Kidney epithelial cell (primary cell): Measurements from ENCODE around the gene LINGO1. TPM values are rescaled to one million over a fixed set of nuclear protein-coding genes. Genes with fewer than 3 reads are reported as not detected.

Experiments
- DNase-seq: peaks from one replicate; pipeline ENCODE4 v3.0.0-alpha.2; 2010; ENCODE audit warnings: low read depth
- H3K27me3 ChIP-seq: 2 replicates; pipeline ENCODE4 v1.6.0; 2011; ENCODE audit warnings: low read length; ENCODE audit not compliant: control insufficient read depth, insufficient read depth
- H3K36me3 ChIP-seq: 2 replicates; pipeline ENCODE4 v1.5.1; 2011; ENCODE audit warnings: low read length; ENCODE audit not compliant: control insufficient read depth, insufficient read depth
- H3K4me3 ChIP-seq: 2 replicates; pipeline ENCODE4 v1.5.1; 2011; ENCODE audit warnings: low read depth, mild to moderate bottlenecking, control low read depth, low read length
- CTCF ChIP-seq: IDR thresholded peaks from 2 replicates; pipeline ENCODE4 v1.5.1; 2011; ENCODE audit warnings: mild to moderate bottlenecking, moderate library complexity, low read length, control low read depth, inconsistent platforms; ENCODE audit not compliant: insufficient read depth, poor library complexity, severe bottlenecking
- total RNA-seq: library from RNA; depleted of rRNA; stranded (reverse); fragments of >200 nt; gene quantifications from 2 replicates; pipeline ENCODE4 v1.2.3, GENCODE V29; 2015

LINGO1 gene
- total RNA-seq, 1 donor from 2014 or later = 4.8 TPM

- H3K27me3 ChIP-seq = peaks cover 32% of the 10 kb centered on the region
Measured at GRCh38 chr15:77673866-77674265, 41.2 kb upstream of the LINGO1 start.

DNA sequence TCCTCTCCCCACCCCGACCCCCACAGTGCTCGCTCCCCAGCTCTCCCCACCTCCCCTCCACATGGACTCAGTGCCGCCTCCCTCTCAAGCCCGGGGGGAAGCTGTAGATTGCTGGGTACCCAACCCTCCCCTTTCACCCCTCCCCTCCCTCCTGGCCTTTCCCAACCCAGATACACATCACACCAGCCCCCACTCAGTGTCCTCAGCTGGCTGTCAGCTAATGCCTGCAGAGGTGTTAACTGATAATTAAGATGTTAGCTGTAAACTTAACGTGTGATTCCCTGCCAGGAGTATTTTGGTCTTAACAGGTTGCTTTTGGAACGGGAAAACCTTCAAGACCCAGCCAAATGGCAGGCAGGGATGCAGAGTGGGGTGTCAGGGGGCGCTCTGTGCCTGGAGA is 39.4 kb upstream of the LINGO1 start:
- Histone ChIP-seq H3K4me3 (no peak overlapping the region), H3K27me3 (peaks cover 40% of the 10 kb centered on the region), H3K36me3 (no peaks in the 10 kb centered on the region)
- DNase-seq = no peak
- TF ChIP-seq CTCF = no peak

More at GRCh38 chr15:77673866-77674265, 41.2 kb upstream of the LINGO1 start:
- Histone ChIP-seq H3K36me3 (no peaks in the 10 kb centered on the region), H3K4me3 (no peak overlapping the region)
- no peak for DNase-seq
- TF ChIP-seq CTCF = no peak

DNA sequence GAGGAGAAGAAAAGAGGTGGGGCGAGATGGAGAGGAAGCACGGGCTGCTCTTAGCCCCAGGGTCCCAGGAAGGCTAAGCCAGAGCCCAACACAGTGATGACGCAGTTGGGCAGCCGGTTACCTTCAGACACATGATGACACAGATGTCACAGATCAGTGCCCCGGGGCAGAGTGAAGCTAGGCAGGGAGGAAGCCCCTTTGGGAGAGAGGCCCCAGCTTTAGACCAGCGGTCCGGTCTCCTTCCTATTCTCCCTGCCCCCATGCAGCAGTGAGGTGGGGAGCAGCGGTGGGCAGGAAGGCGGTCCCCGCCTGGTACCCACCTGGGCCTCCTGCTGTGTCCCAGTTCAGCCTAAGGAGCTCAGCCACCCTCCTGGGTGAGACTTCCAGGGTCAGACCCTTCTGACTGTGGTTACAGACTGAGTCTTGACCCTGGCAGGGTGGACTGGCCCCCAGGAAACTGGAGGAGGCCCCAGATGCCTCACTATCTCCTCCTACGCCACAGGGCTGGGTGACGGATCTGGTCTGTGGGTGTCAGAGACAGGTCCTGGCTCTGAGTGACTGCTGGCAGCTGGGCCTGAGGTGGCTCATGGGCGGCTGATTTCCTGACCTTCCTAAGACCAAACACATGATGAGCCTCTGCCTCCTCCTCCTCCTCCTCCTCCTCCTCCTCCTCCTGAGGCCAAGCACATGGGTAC is 38.8 kb upstream of the LINGO1 start:
- Histone ChIP-seq H3K4me3 (no peak overlapping the region), H3K27me3 (peaks cover 39% of the 10 kb centered on the region), H3K36me3 (no peaks in the 10 kb centered on the region)
- no peak for DNase-seq
- no peak for TF ChIP-seq CTCF

DNA sequence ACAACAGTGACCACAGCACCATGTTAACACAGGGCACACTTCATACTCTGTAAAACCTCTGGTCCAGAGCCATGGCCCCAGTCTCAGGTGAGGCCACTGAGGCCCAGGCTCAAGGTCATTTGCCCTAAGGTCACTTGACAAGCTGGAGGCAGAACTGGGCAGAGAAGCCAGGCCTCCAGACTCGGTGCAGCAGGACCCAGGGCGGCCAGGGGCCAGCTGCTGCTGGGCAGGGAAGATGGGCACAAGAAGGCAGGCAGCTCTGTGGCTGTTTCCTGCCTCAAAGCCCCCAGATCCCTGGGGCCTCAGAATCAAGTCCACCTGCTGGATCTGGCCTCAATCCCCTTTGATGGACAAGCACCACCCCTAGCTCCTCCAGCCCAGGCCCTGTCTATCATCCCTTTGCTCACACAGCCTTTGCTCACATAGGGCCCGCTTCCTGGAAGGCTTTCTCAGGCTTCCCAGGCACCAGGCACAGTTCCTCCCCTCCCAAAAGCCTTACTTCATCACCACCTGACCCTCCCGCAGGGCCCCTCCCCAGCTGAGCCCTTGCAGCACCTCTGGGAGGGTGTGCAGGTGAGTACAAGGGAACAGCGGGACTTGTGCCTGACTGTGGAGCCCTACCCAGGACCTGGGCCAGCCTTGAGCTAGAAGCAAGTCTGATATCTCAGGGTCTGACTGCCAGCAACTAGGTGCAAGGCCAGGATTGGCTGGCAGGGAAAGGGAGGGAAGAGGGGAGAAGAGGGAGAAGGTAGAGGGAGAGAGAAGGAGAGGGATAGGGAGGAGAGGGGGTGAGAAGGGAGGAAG is 38.0 kb upstream of the LINGO1 start:
- Histone ChIP-seq H3K36me3 (no peaks in the 10 kb centered on the region), H3K27me3 (peaks cover 43% of the 10 kb centered on the region), H3K4me3 (no peak overlapping the region)
- TF ChIP-seq CTCF = no peak
- DNase-seq = no peak

- Histone ChIP-seq H3K36me3 (no peaks in the 10 kb centered on the region), H3K27me3 (peaks cover 43% of the 10 kb centered on the region), H3K4me3 (no peak overlapping the region)
- no peak for DNase-seq
- no peak for TF ChIP-seq CTCF
Measured at GRCh38 chr15:77669896-77670295, 37.2 kb upstream of the LINGO1 start.
